ENCODE measurements around the gene FBXL13. TPM values are rescaled to one million over a fixed set of nuclear protein-coding genes. Genes with fewer than 3 reads are reported as not detected.

Gene FBXL13
- total and polyA plus RNA-seq, 11 donors = 0.16 to 1.2 (median 0.41) TPM; not detected in 1

GRCh38 chr7:102891693-102892261, 182.8 kb downstream of the FBXL13 start:
- ATAC-seq = peak; percentile 49 to 82 (median 72)
- H3K36me3 ChIP-seq = no peaks in the 10 kb centered on the region
- no peak for TF ChIP-seq POLR2A (IDR thresholded peaks at IDR 0.05)
- TF ChIP-seq, protein P1, sequence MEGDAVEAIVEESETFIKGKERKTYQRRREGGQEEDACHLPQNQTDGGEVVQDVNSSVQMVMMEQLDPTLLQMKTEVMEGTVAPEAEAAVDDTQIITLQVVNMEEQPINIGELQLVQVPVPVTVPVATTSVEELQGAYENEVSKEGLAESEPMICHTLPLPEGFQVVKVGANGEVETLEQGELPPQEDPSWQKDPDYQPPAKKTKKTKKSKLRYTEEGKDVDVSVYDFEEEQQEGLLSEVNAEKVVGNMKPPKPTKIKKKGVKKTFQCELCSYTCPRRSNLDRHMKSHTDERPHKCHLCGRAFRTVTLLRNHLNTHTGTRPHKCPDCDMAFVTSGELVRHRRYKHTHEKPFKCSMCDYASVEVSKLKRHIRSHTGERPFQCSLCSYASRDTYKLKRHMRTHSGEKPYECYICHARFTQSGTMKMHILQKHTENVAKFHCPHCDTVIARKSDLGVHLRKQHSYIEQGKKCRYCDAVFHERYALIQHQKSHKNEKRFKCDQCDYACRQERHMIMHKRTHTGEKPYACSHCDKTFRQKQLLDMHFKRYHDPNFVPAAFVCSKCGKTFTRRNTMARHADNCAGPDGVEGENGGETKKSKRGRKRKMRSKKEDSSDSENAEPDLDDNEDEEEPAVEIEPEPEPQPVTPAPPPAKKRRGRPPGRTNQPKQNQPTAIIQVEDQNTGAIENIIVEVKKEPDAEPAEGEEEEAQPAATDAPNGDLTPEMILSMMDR (IDR thresholded peaks at IDR 0.05) = no peak
- no peaks in the 10 kb centered on the region for H3K9me3 ChIP-seq
- peak in 3 of 5 donors; percentile 32 to 49 (median 38) for DNase-seq
- peaks cover 2 to 62% (median 19%) of the 10 kb centered on the region in 12 donors for H3K4me1 ChIP-seq
- H3K27ac ChIP-seq = peak overlapping the region in 6 of 12 donors; percentile 21 to 61 (median 50)
- 29 to 52% (median 40%) methylated on average over 1 of the region's 1 CpG for WGBS, 4 donors
- no peaks in the 10 kb centered on the region for H3K27me3 ChIP-seq
- intact Hi-C loops (cut with DNase I) = loop anchor here in 3 of 10 donors (10.0 kb wide), 2 partner anchors 53 to 103 kb away; no protein-coding TSS in a partner anchor
- no peak overlapping the region for H3K4me3 ChIP-seq

DNA sequence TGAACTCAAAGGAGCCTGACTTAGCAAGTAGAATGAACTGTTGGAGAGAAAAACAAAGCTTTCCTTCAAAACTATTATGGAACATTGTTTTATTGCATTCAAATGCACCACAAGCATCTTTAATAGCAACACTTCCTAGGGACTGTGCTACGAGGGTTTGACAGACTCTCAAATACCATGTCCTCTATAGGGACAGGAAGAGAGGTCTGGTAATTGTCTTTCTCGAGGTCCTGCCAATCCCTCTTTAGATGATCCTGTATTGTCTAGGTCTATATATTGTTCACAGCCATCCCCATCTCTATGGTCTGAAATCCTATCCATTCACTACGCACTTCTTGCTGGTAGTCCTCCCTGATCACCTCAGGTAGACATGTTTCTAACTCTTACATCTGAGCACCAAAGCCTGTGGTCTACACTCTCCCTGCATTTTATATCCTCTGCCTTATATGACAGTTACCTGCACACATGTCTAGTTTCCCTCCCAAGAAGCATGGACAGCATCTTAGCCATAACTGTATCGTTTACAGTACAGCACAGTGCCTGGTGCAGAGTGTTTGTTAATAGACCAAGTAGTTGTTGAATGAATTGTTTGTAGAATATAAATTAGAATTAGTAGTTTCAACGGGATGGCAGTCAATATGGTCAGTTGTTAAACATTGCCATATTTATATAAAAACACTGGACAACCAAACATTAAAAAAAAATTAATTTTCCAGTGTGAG, 183.5 kb downstream of the FBXL13 start:
- Histone ChIP-seq H3K9me3 (no peaks in the 10 kb centered on the region), H3K27ac (peak overlapping the region in 6 of 12 donors; percentile 21 to 61 (median 50)), H3K4me3 (no peak overlapping the region), H3K27me3 (no peaks in the 10 kb centered on the region), H3K36me3 (no peaks in the 10 kb centered on the region), H3K4me1 (peaks cover 2 to 55% (median 19%) of the 10 kb centered on the region in 12 donors)
- WGBS, 4 donors = 80 to 88% (median 86%) methylated on average over 5 of the region's 5 CpGs
- DNase-seq (no peak), ATAC-seq (no peak)
- no peak for TF ChIP-seq POLR2A (IDR thresholded peaks at IDR 0.05)
- TF ChIP-seq, protein P1 (IDR thresholded peaks at IDR 0.05) = no peak
- intact Hi-C loops (cut with DNase I) = loop anchor here in 3 of 10 donors (10.0 kb wide), 2 partner anchors 54 to 104 kb away; no protein-coding TSS in a partner anchor

DNA sequence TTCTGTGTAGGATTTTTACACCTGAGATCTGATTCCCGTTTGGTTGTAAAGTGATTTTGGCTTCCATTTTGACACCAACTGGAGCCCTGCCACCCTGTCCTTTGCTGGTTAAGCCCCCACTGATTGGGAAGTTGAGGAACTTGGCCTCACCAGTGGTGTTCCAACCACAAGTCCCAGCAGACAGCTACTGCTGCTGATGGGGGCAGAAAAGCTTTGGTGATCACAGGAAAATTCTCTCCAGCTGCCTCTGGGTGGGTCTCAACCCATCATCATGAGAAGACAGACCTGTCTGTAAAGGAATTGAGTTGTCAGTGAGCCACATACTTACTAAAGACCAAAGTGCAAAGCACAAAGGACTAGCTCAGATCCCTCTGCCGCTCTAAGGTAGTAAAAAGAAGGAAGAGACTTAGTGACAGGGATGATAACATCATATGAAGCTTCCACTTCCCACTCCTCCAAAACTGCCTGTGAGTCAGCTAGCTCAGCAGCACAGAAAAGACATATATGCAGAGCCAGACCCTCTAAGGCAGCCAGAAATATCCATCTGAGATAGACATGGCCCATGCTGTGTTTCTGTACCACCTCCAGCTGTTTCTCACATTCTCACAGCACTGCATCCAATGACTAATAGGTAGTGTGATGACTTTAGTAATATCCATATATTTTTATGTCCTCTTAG, 184.2 kb downstream of the FBXL13 start:
- no peaks in the 10 kb centered on the region for H3K36me3 ChIP-seq
- H3K27me3 ChIP-seq = no peaks in the 10 kb centered on the region
- TF ChIP-seq, protein P1 (IDR thresholded peaks at IDR 0.05) = no peak
- no peak for TF ChIP-seq POLR2A (IDR thresholded peaks at IDR 0.05)
- H3K9me3 ChIP-seq = no peaks in the 10 kb centered on the region
- ATAC-seq (peak in 3 of 4 donors; percentile 19 to 47 (median 36)), DNase-seq (peak in 2 of 5 donors; percentile 32 to 36)
- 78 to 86% (median 82%) methylated on average over 2 of the region's 2 CpGs for WGBS, 4 donors
- intact Hi-C loops (cut with DNase I) = loop anchor here in 3 of 10 donors (10.0 kb wide), 2 partner anchors 54 to 104 kb away; no protein-coding TSS in a partner anchor
- H3K4me3 ChIP-seq = no peak overlapping the region
- peaks cover 2 to 48% (median 19%) of the 10 kb centered on the region in 12 donors for H3K4me1 ChIP-seq
- peak overlapping the region in 6 of 12 donors; percentile 30 to 61 (median 50) for H3K27ac ChIP-seq
